Subcutaneous abdominal adipose tissue (tissue), 5 donors: Measurements from ENCODE around the gene CHD2.
"Not testable (repeated sequence)": the region's sequence is repeated elsewhere in the genome, so short reads cannot be mapped to it uniquely, and the experiment has no call there.

ENCODE experiments used
- H3K27ac ChIP-seq: one replicate; pipeline ENCODE4 v1.7.0; 2013; ENCODE audit warnings: low read depth, mild to moderate bottlenecking, inconsistent platforms, low read length, moderate library complexity
- H3K27me3 ChIP-seq, 5 donors: one replicate each; pipeline ENCODE4 v1.7.0; 2013; ENCODE audit warnings: low read length in 5 of 5, inconsistent platforms in 1 of 5; ENCODE audit not compliant: control insufficient read depth in 5 of 5, insufficient read depth in 4 of 5
- H3K36me3 ChIP-seq, 5 donors: one replicate each; pipeline ENCODE4 v1.7.0; 2013; ENCODE audit warnings: low read length in 5 of 5; ENCODE audit not compliant: control insufficient read depth in 5 of 5, insufficient read depth in 5 of 5
- H3K4me1 ChIP-seq, 5 donors: one replicate each; pipeline ENCODE4 v1.7.0; 2013; ENCODE audit warnings: low read length in 5 of 5, mild to moderate bottlenecking in 3 of 5, moderate library complexity in 1 of 5; ENCODE audit not compliant: control insufficient read depth in 5 of 5, insufficient read depth in 5 of 5
- H3K4me3 ChIP-seq, 5 donors: one replicate each; pipeline ENCODE4 v1.7.0; 2013; ENCODE audit warnings: low read length in 5 of 5, low read depth in 1 of 5
- H3K9ac ChIP-seq, 5 donors: one replicate each; pipeline ENCODE4 v1.7.0; 2013; ENCODE audit warnings: low read length in 5 of 5, mild to moderate bottlenecking in 4 of 5, moderate library complexity in 3 of 5
- H3K9me3 ChIP-seq, 5 donors: one replicate each; pipeline ENCODE4 v1.7.0; 2013; ENCODE audit warnings: low read length in 5 of 5; ENCODE audit not compliant: control insufficient read depth in 5 of 5
- donor health status: healthy.
- donor health status: healthy.
- donor health status: healthy.
- donor health status: healthy.
- donor health status: healthy.

Gene CHD2

GRCh38 chr15:92914103-92914499, 14.0 kb downstream of the CHD2 start:
- peaks cover 0 to 7% (median 0%) of the 10 kb centered on the region in 5 donors for H3K36me3 ChIP-seq
- no peaks in the 10 kb centered on the region for H3K27me3 ChIP-seq
- H3K27ac ChIP-seq: peak overlapping the region; percentile 75
- no peaks in the 10 kb centered on the region for H3K9me3 ChIP-seq
- H3K9ac ChIP-seq: peak overlapping the region in 1 of 5 donors; percentile 21
- no peak overlapping the region for H3K4me3 ChIP-seq
- peaks cover 0 to 89% (median 85%) of the 10 kb centered on the region in 5 donors for H3K4me1 ChIP-seq

GRCh38 chr15:92914768-92915221, 14.7 kb downstream of the CHD2 start:
- Histone ChIP-seq H3K9ac (no peak overlapping the region), H3K4me3 (peak overlapping the region in 2 of 5 donors; percentile 14), H3K9me3 (no peaks in the 10 kb centered on the region), H3K4me1 (peaks cover 0 to 85% (median 78%) of the 10 kb centered on the region in 5 donors), H3K36me3 (peaks cover 0 to 7% (median 0%) of the 10 kb centered on the region in 5 donors), H3K27ac (peak overlapping the region; percentile 75), H3K27me3 (no peaks in the 10 kb centered on the region)

- peaks cover 0 to 76% (median 70%) of the 10 kb centered on the region in 5 donors for H3K4me1 ChIP-seq
- no peak overlapping the region for H3K9ac ChIP-seq
Measured at GRCh38 chr15:92915766-92916435, 15.8 kb downstream of the CHD2 start.

GRCh38 chr15:92917598-92918407, 17.7 kb downstream of the CHD2 start:
- Histone ChIP-seq H3K9me3 (no peaks in the 10 kb centered on the region), H3K9ac (peak overlapping the region; percentile 29 to 70 (median 55)), H3K4me1 (peaks cover 10 to 78% (median 72%) of the 10 kb centered on the region in 5 donors), H3K4me3 (peak overlapping the region in 4 of 5 donors; percentile 9 to 48 (median 36)), H3K36me3 (peaks cover 0 to 2% (median 0%) of the 10 kb centered on the region in 5 donors), H3K27ac (peak overlapping the region; percentile 75), H3K27me3 (no peaks in the 10 kb centered on the region)

More at GRCh38 chr15:92915766-92916435, 15.8 kb downstream of the CHD2 start:
- peak overlapping the region; percentile 75 for H3K27ac ChIP-seq
- no peak overlapping the region for H3K4me3 ChIP-seq
- no peaks in the 10 kb centered on the region for H3K36me3 ChIP-seq
- no peaks in the 10 kb centered on the region for H3K9me3 ChIP-seq
- no peaks in the 10 kb centered on the region for H3K27me3 ChIP-seq

- H3K9me3 ChIP-seq, H3K9ac ChIP-seq, H3K27me3 ChIP-seq, H3K4me3 ChIP-seq, H3K36me3 ChIP-seq: not testable (repeated sequence)
- Histone ChIP-seq H3K4me1 (peaks cover 10 to 70% (median 64%) of the 10 kb centered on the region in 5 donors), H3K27ac (peak overlapping the region; percentile 14)
Measured at GRCh38 chr15:92918881-92919280, 18.8 kb downstream of the CHD2 start.

- Histone ChIP-seq H3K36me3 (peaks cover 6 to 17% (median 11%) of the 10 kb centered on the region in 5 donors), H3K4me1 (peaks cover 10 to 63% (median 57%) of the 10 kb centered on the region in 5 donors), H3K9me3 (no peaks in the 10 kb centered on the region), H3K4me3 (no peak overlapping the region), H3K9ac (peak overlapping the region in 1 of 5 donors; percentile 30), H3K27ac (peak overlapping the region; percentile 80), H3K27me3 (no peaks in the 10 kb centered on the region)
Measured at GRCh38 chr15:92920595-92921161, 20.6 kb downstream of the CHD2 start.

GRCh38 chr15:92921215-92922131, 21.3 kb downstream of the CHD2 start:
- H3K27me3 ChIP-seq: no peaks in the 10 kb centered on the region
- H3K9me3 ChIP-seq: no peaks in the 10 kb centered on the region
- H3K9ac ChIP-seq: peak overlapping the region in 3 of 5 donors; percentile 1 to 64 (median 2)
- H3K4me1 ChIP-seq: peaks cover 10 to 55% (median 49%) of the 10 kb centered on the region in 5 donors
- peak overlapping the region; percentile 80 for H3K27ac ChIP-seq
- peaks cover 10 to 25% (median 19%) of the 10 kb centered on the region in 5 donors for H3K36me3 ChIP-seq
- H3K4me3 ChIP-seq: no peak overlapping the region

GRCh38 chr15:92922418-92923002, 22.4 kb downstream of the CHD2 start:
- Histone ChIP-seq H3K36me3 (peaks cover 21 to 36% (median 26%) of the 10 kb centered on the region in 5 donors), H3K9me3 (no peaks in the 10 kb centered on the region), H3K27ac (peak overlapping the region; percentile 80), H3K9ac (peak overlapping the region in 2 of 5 donors; percentile 2 to 64), H3K27me3 (no peaks in the 10 kb centered on the region), H3K4me1 (peaks cover 10 to 45% (median 39%) of the 10 kb centered on the region in 5 donors), H3K4me3 (no peak overlapping the region)

- Histone ChIP-seq H3K36me3 (peaks cover 38 to 53% (median 43%) of the 10 kb centered on the region in 5 donors), H3K9ac (peak overlapping the region in 2 of 5 donors; percentile 23 to 49), H3K9me3 (no peaks in the 10 kb centered on the region), H3K4me1 (peaks cover 10 to 32% (median 30%) of the 10 kb centered on the region in 5 donors), H3K4me3 (peak overlapping the region in 2 of 5 donors; percentile 19 to 29), H3K27me3 (no peaks in the 10 kb centered on the region), H3K27ac (peak overlapping the region; percentile 80)
Measured at GRCh38 chr15:92924216-92924615, 24.1 kb downstream of the CHD2 start.
